ENCODE data around the gene LAMA5.

LAMA5 gene

GRCh38 chr20:62326959-62327725 lies 40.0 kb downstream of the LAMA5 start:
- no peak for DNase-seq

- DNase-seq = no peak
Measured at GRCh38 chr20:62326559-62326958, 40.6 kb downstream of the LAMA5 start.

- no peak for DNase-seq
Measured at GRCh38 chr20:62325172-62325905, 41.8 kb downstream of the LAMA5 start.

DNA sequence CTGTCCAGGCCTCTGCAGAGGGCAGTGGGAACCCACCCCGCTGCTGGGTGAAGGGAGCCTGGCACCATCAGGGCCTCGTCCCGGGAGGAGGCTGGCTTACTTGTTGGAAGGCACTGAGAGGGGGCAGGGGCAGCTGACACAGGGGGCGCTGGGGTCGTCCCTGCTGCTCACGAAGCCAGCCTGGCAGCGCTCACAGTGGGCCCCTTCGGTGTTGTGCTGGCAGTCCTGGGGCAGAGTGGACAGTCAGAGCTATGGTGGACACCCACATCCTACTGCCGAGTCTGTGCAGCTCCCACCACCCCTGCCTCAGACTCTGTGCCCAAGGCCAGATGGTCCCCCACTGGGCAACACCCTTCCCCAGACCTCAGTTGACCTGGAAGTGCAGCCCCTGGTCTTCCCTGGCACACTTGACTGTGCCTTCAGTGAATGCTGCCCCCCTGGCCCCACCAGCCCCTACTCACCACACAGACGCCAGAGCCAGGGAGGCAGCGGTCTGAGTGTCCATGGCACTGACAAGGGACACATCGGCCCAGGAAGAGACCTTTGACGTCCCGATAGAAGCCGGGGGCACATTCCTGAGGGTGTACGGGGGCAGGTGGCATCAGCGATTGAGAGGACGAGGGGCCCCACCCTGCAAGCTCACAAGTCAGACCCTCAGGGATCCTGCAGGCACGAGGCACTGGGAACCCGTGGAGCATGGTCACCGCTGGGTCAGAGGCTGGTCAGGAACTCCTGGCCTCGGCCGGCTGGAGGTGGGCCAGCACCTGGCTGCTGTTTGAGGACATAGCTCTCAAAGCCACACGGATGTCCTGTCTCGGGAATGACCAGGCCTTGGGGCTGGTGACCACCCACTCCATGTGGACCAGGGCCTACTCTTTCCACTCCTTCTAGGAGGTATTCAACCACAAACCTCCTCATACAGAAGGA lies 42.9 kb downstream of the LAMA5 start:
- no peak for DNase-seq

DNA sequence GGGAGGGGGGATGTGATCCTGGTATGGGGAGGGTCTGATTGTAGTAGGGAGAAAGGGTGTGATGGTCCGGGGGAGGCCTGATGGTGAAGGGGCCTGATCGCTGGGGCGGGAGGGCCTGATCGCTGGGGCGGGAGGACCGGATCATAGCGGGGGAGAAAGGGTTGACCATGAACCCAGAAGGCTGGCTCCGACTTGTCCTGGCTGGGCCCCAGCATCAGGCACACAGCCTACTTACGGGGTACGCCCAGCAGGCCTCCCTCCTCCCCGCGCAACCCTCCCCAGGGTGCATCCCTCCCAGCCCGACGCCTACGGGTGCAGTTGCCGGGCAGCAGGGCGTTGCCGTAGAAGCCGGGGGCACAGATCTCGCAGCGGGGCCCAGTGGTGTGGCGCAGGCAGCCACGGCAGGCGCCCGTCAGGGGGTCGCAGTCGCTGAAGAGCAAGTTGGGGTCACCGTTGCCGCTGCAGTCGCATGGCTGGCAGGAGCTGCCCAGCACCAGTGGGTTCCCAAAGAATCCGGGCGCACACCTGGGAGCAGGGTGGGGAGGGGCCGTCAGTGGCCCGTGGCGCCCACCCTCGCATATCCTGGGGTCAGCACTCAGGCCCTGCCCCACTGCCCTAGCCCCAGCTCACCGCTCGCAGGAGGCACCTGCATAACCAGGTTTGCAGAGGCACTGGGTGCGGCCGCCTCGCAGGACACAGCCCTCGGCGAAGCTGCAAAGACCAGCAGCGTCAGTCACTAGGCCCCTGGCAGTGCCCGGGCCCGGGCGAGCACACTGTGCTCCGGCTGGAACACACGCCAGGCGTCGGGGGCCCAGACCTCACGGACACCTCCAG lies 43.7 kb downstream of the LAMA5 start:
- no peak for DNase-seq

DNA sequence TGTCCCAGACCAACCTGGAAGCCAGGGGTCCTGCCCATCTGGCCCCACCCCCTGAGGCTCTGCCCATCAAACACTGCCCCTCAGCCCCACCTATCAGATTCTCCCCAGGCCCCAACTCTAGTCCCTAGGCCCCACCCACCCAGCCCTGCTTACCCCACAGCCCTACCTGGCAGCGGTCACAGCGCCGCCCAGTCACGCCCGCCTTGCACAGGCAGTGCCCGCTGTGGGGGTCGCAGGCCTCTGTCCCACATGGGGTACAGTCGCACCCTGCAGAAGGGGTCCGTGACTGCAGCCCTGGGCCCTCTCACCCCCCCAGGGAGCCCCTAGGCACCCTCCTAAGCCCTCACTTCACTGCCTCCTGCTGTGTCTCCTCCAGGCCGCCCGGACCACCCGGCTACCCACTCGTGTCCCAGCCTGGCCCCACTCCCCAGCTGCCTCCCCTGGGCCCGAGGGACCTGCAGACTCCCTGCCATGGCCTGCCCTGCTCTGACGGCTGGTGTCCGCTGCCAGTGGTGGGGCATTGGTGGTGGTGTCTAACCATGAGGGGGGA lies 44.5 kb downstream of the LAMA5 start:
- DNase-seq = no peak

DNA sequence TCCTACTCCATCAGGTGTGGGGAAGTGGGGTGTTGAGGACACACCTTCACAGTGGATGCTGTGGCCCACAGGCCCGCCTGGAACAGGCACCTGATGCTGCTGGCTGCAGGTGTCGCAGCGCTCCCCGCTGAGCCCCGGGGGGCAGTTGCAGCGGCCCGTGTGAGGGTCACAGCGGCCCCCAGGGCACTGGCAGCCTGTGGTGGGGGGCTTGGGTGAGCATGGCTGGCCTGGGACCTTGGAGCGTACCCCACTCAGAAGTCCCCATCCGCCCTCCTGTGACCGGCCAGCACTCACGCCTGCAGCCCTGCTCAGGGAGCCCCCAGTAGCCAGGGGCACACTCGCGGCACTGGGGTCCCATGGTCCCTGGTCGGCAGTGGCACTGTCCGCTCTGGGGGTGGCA lies 45.1 kb downstream of the LAMA5 start:
- no peak for DNase-seq

GRCh38 chr20:62321521-62321948 lies 45.6 kb downstream of the LAMA5 start:
- no peak for DNase-seq

DNA sequence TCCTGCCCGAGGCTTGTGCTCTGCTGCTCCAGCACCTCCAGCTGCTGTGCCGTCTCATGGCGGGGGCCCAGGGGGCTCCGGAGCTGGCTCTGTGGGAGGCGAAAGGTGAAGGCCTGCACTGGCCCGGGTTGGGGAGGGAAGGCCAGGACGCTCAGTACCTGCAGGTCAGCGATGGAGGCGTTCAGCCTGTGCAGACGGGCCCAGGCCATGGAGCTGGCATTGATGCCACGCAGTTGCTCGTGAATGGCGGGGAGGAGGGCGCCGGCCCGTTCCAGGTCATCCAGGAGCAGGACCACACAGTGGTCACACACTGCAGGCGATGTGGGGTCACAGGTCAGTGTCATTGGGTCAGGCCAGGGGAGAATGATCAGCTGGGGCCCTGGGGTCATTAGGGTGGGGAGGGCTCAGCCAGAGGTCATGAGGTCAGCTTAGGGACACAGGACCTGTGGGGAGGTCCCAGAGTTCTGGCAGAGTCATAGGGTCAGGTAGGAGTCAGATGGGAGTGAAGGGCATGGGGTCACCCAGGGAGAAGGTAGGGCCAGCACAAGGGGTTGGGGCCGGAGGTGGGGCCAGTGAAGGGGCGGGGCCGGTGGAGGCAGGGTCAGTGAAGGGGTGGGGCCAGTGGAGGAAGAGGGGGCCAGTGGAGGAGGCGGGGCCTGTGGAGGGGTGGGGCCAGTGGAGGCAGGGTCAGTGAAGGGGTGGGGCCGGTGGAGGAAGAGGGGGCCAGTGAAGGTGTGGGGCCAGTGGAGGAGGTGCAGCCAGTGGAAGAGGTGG lies 46.3 kb downstream of the LAMA5 start:
- no peak for DNase-seq

GRCh38 chr20:62319346-62319909 lies 47.7 kb downstream of the LAMA5 start:
- no peak for DNase-seq

- DNase-seq = no peak
Measured at GRCh38 chr20:62318400-62319345, 48.4 kb downstream of the LAMA5 start.

DNA sequence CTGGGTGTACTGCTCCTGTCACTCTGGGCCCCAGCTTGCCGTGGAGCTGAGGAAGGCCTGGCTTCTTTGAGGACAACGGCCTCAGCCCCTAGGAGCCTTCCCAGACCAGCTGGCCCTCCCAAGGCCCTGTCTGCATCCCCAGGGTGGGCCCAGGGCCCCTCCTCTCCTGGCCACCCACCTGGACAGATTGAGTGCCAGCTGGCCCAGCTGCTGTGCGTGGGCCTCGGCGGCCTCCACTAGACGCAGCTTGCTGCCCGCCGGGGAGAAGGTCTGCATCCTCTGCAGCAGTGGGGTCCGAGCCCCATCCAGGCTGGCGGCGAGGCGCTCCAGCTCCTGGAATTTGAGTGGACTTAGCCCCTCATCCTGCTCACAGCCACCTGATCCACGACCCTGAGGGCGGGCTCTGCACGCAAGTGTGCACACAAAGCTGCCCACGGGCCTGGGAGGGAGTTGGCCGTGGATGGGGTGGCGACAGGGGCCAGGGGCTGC lies 49.9 kb downstream of the LAMA5 start:
- no peak for DNase-seq

GRCh38 chr20:62316331-62317166 lies 50.6 kb downstream of the LAMA5 start:
- no peak for DNase-seq

GRCh38 chr20:62315773-62316172 lies 51.3 kb downstream of the LAMA5 start:
- no peak for DNase-seq

- no peak for DNase-seq
Measured at GRCh38 chr20:62314711-62315302, 52.3 kb downstream of the LAMA5 start.

- DNase-seq = no peak
Measured at GRCh38 chr20:62314339-62314638, 52.8 kb downstream of the LAMA5 start.

DNA sequence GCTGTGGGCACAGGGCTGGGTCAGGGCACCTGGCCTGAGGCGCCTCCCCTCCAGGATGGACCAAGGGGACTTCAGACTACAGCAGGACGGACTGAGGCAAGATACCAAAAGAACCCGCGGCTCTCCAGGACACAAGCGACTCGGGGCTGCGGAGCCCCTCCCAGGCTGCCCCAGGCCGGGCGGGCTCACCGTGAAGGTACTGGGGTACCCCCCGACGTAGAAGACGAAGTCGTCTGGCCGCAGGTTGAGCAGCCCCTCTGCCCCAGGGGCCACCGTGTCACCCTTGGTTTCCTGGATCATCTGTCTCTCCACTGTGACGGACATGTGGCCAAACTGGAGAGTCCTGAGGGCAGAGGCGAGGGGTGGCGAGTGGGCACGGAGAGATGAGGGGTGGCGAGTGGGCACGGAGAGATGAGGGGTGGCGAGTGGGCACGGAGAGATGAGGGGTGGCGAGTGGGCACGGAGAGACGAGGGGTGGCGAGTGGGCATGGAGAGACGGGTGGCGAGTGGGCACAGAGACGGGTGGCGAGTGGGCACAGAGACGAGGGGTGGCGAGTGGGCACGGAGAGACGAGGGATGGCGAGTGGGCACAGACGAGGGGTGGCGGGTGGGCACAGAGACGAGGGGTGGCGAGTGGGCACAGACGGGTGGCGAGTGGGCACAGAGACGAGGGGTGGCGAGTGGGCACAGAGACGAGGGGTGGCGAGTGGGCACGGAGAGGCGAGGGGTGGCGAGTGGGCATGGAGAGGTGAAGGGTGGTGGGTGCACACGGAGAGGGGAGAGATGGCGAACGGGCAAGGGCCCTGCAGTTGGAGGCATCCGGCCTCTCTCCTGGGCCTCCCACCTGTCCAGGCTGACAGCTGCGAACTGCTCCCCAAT lies 53.4 kb downstream of the LAMA5 start:
- DNase-seq = no peak
